Measurements from ENCODE around the gene TAF5L.

- no peak for TF ChIP-seq CTCF (IDR thresholded peaks at IDR 0.05)
- TF ChIP-seq POLR2A (IDR thresholded peaks at IDR 0.05) = peak in 1 of 4 donors; percentile 34
Measured at GRCh38 chr1:229563701-229564100, 62.2 kb downstream of the TAF5L start.

Measured in esophagus squamous epithelium (tissue), 4 donors.